HEK293 (cell line): ENCODE measurements around the gene TNFAIP3.

Experiments
- CTCF ChIP-seq: fragments of 450-650 bp; formaldehyde crosslinking; IDR thresholded peaks from 2 replicates; pipeline ENCODE4 v1.5.1; 2016; ENCODE audit warnings: missing biosample characterization, missing genetic modification characterization
- PBX3 ChIP-seq: sonication (generic); formaldehyde crosslinking; IDR thresholded peaks from 2 replicates; pipeline ENCODE4 v1.8.1; 2022; ENCODE audit warnings: mild to moderate bottlenecking, moderate library complexity, missing genetic modification reagents
- RBAK ChIP-seq: fragments of 450-650 bp; formaldehyde crosslinking; IDR thresholded peaks from 2 replicates; pipeline ENCODE4 v1.5.1; 2016; ENCODE audit warnings: missing biosample characterization, missing genetic modification characterization
- ZNF239 ChIP-seq: fragments of 450-650 bp; formaldehyde crosslinking; IDR thresholded peaks from 2 replicates; pipeline ENCODE4 v1.5.1; 2016; ENCODE audit warnings: missing biosample characterization, missing genetic modification characterization
- ZNF274 ChIP-seq, 2 experiments: fragments of 200-500 bp in 1 of 2; fragments of 450-650 bp in 1 of 2; sonication (Bioruptor generic) in 1 of 2; formaldehyde crosslinking in 1 of 2; IDR thresholded peaks; 2 replicates each; pipeline versions ENCODE4 v1.5.1 to v1.6.1; 2014 to 2016; ENCODE audit warnings: borderline replicate concordance in 1 of 2, inconsistent platforms in 1 of 2, low read length in 1 of 2, missing biosample characterization in 1 of 2, missing genetic modification characterization in 1 of 2
- ZNF600 ChIP-seq: fragments of 450-650 bp; formaldehyde crosslinking; IDR thresholded peaks from 2 replicates; pipeline ENCODE4 v1.5.1; 2016; ENCODE audit warnings: missing biosample characterization, missing genetic modification characterization

- TF ChIP-seq ZNF274 (IDR thresholded peaks at IDR 0.05; ENCODE audit: low read length) (no peak), ZNF274 (tag by site-specific recombination; IDR thresholded peaks at IDR 0.05; ENCODE audit: borderline replicate concordance) (no peak), CTCF (tag by site-specific recombination) (no peak), RBAK (tag by site-specific recombination) (no peak), PBX3 (CRISPR knock-in tag) (no peak), ZNF239 (tag by site-specific recombination) (no peak), ZNF600 (no peak)
Observed at GRCh38 chr6:137860394-137861005, 6.6 kb upstream of the TNFAIP3 start.
